ENCODE results near the gene TXNRD2.

GRCh38 chr22:19967850-19968449 is 26.3 kb upstream of the TXNRD2 start:
- TF ChIP-seq REST (IDR thresholded peaks at IDR 0.05; ENCODE audit: insufficient read depth in 1 of 2, low read depth in 2 of 2, low read length in 2 of 2) (no peak), TAF1 (IDR thresholded peaks at IDR 0.05; ENCODE audit: borderline replicate concordance, insufficient read depth, low read length) (no peak), SIN3A (IDR thresholded peaks at IDR 0.05; ENCODE audit: borderline replicate concordance, insufficient read depth, low read length) (no peak), POLR2AphosphoS5 (IDR thresholded peaks at IDR 0.05; ENCODE audit: low read depth, low read length) (no peak; the same call in 1 of the 2 replicates)
